Panc1 (cell line): ENCODE results near the gene BAHCC1. TPM values are rescaled to one million over a fixed set of nuclear protein-coding genes. Genes with fewer than 3 reads are reported as not detected.

Experiments
- ATAC-seq: fragments of 200-7000 bp; cut with Tn5 transposase; 2 replicates; pipeline ENCODE4 v1.9.1; 2020; ENCODE audit warnings: mild to moderate bottlenecking, moderate library complexity
- BruUV-seq: library from RNA; stranded (reverse); fragments of 400-500 nt; replicated peaks from 2 replicates; lab custom pipeline; 2021; lab: Mats Ljungman, UMichigan
- CTCF ChIA-PET: fragments of 300-600 bp; sonication (Branson Sonifier 250); formaldehyde crosslinking; loops from one replicate; lab custom pipeline; 2022; ENCODE audit warnings: antibody characterized with exemption; lab: Charles Lee
- POLR2A ChIA-PET: fragments of 300-600 bp; sonication (Branson Sonifier 250); formaldehyde crosslinking; loops from one replicate; lab custom pipeline; 2022; ENCODE audit warnings: antibody characterized with exemption; lab: Charles Lee
- DNase-seq: peaks from one replicate; pipeline ENCODE4 v3.0.0-alpha.2; 2010; ENCODE audit warnings: low read depth, low spot score
- H3K27ac ChIP-seq: 2 replicates; pipeline ENCODE4 v1.5.1; 2011; ENCODE audit warnings: mild to moderate bottlenecking, low read length, inconsistent platforms
- H3K27me3 ChIP-seq: fragments of 200-500 bp; sonication (Bioruptor generic); 2 replicates; pipeline ENCODE4 v1.6.0; 2014; ENCODE audit warnings: low read length, inconsistent platforms; ENCODE audit not compliant: control insufficient read depth, insufficient read depth
- H3K36me3 ChIP-seq: fragments of 200-500 bp; sonication (Bioruptor generic); 2 replicates; pipeline ENCODE4 v1.5.1; 2014; ENCODE audit warnings: inconsistent platforms, mild to moderate bottlenecking, low read length, moderate library complexity; ENCODE audit not compliant: control insufficient read depth, insufficient read depth
- H3K4me1 ChIP-seq: 2 replicates; pipeline ENCODE4 v1.5.1; 2011; ENCODE audit warnings: inconsistent platforms, mild to moderate bottlenecking, low read length, moderate library complexity; ENCODE audit not compliant: control insufficient read depth, insufficient read depth
- H3K4me3 ChIP-seq, 2 experiments: 2 replicates each; pipeline ENCODE4 v1.5.1; 2011 to 2012; ENCODE audit warnings: low read depth in 2 of 2, low read length in 2 of 2, mild to moderate bottlenecking in 2 of 2, inconsistent platforms in 1 of 2, moderate library complexity in 1 of 2
- H3K9me3 ChIP-seq: fragments of 200-500 bp; sonication (Bioruptor generic); 2 replicates; pipeline ENCODE4 v1.5.1; 2014; ENCODE audit warnings: low read depth, mild to moderate bottlenecking, inconsistent platforms, low read length, moderate library complexity; ENCODE audit not compliant: control insufficient read depth, insufficient read depth
- POLR2AphosphoS5 ChIP-seq: IDR thresholded peaks from 2 replicates; pipeline ENCODE4 v1.6.1; 2012; ENCODE audit warnings: mild to moderate bottlenecking, low read depth, low read length, moderate library complexity
- SIN3A ChIP-seq: IDR thresholded peaks from 2 replicates; pipeline ENCODE4 v1.6.1; 2012; ENCODE audit warnings: low read depth, mild to moderate bottlenecking, low read length, moderate library complexity, borderline replicate concordance; ENCODE audit not compliant: insufficient read depth
- TCF7L2 ChIP-seq: IDR thresholded peaks from 2 replicates; pipeline ENCODE4 v1.6.1; 2011; ENCODE audit warnings: mild to moderate bottlenecking, low read depth, low read length, inconsistent platforms
- in situ Hi-C: cut with HindIII; loops from 2 replicates; pipeline ENCODE4 v1.10.0; 2016; ENCODE audit warnings: low sequenced_read_pairs, low pct_unique_long_range_greater_than_20kb
- intact Hi-C: fragments of 100-400 bp; cut with micrococcal nuclease; formaldehyde crosslinking; loops from one replicate; pipeline ENCODE4 v1.10.0; 2022; ENCODE audit not compliant: unreplicated experiment
- total RNA-seq: library from RNA; stranded (reverse); gene quantifications from one replicate; pipeline ENCODE4 v1.2.1, GENCODE V29; 2021; ENCODE audit not compliant: unreplicated experiment
- TF ChIP-seq, protein P1 (sequence below): fragments of 450-650 bp; IDR thresholded peaks from 2 replicates; pipeline ENCODE4 v1.5.1; 2017; ENCODE audit warnings: mild to moderate bottlenecking
- TF ChIP-seq, protein P2 (sequence below), 2 experiments: IDR thresholded peaks; 2 replicates each; pipeline ENCODE4 v1.6.1; 2011 to 2012; ENCODE audit warnings: low read depth in 2 of 2, control low read depth in 1 of 2, low read length in 1 of 2, mild to moderate bottlenecking in 1 of 2, moderate library complexity in 1 of 2; ENCODE audit not compliant: insufficient read depth in 1 of 2

The BAHCC1 gene
- total RNA-seq, 1 experiment from 2014 or later = 77.4 TPM

DNA sequence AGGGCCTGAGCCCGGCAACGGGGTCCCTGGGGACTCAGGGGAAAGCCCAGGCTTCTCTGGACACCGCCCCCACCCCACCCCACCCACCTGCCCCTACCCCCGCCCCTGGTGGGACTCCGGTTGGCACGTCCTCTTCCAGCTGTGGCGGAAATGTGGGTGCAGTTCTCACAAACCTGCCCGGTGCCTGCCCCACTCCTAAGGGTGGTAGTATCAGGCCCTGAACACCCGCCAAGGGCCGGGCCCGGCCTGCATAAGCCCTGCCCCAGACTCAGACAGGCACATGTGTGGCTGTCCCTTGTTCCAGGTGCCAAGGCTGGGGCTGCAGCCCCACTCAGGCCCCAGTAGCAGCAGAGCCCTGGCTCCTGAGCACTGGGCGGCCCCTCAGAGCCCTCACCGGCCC lies 59.2 kb downstream of the BAHCC1 start:
- H3K4me3 ChIP-seq = no peak overlapping the region
- no peaks in the 10 kb centered on the region for H3K36me3 ChIP-seq
- POLR2A ChIA-PET = no interaction called here
- no TSS peak for BruUV-seq
- DNase-seq (no peak), ATAC-seq (no peak)
- no peaks in the 10 kb centered on the region for H3K9me3 ChIP-seq
- CTCF ChIA-PET = no interaction called here
- in situ Hi-C loops (no loop called here), intact Hi-C loops (no loop called here)
- peaks cover 4% of the 10 kb centered on the region for H3K4me1 ChIP-seq
- H3K27ac ChIP-seq = no peak overlapping the region
- no peak for TF ChIP-seq TCF7L2
- TF ChIP-seq POLR2AphosphoS5 = no peak
- TF ChIP-seq, protein P1, sequence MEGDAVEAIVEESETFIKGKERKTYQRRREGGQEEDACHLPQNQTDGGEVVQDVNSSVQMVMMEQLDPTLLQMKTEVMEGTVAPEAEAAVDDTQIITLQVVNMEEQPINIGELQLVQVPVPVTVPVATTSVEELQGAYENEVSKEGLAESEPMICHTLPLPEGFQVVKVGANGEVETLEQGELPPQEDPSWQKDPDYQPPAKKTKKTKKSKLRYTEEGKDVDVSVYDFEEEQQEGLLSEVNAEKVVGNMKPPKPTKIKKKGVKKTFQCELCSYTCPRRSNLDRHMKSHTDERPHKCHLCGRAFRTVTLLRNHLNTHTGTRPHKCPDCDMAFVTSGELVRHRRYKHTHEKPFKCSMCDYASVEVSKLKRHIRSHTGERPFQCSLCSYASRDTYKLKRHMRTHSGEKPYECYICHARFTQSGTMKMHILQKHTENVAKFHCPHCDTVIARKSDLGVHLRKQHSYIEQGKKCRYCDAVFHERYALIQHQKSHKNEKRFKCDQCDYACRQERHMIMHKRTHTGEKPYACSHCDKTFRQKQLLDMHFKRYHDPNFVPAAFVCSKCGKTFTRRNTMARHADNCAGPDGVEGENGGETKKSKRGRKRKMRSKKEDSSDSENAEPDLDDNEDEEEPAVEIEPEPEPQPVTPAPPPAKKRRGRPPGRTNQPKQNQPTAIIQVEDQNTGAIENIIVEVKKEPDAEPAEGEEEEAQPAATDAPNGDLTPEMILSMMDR = no peak
- TF ChIP-seq SIN3A = no peak
- TF ChIP-seq, protein P2, sequence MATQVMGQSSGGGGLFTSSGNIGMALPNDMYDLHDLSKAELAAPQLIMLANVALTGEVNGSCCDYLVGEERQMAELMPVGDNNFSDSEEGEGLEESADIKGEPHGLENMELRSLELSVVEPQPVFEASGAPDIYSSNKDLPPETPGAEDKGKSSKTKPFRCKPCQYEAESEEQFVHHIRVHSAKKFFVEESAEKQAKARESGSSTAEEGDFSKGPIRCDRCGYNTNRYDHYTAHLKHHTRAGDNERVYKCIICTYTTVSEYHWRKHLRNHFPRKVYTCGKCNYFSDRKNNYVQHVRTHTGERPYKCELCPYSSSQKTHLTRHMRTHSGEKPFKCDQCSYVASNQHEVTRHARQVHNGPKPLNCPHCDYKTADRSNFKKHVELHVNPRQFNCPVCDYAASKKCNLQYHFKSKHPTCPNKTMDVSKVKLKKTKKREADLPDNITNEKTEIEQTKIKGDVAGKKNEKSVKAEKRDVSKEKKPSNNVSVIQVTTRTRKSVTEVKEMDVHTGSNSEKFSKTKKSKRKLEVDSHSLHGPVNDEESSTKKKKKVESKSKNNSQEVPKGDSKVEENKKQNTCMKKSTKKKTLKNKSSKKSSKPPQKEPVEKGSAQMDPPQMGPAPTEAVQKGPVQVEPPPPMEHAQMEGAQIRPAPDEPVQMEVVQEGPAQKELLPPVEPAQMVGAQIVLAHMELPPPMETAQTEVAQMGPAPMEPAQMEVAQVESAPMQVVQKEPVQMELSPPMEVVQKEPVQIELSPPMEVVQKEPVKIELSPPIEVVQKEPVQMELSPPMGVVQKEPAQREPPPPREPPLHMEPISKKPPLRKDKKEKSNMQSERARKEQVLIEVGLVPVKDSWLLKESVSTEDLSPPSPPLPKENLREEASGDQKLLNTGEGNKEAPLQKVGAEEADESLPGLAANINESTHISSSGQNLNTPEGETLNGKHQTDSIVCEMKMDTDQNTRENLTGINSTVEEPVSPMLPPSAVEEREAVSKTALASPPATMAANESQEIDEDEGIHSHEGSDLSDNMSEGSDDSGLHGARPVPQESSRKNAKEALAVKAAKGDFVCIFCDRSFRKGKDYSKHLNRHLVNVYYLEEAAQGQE (IDR thresholded peaks at IDR 0.05; ENCODE audit: insufficient read depth in 1 of 2, low read depth in 2 of 2, low read length in 1 of 2) = no peak
- no peaks in the 10 kb centered on the region for H3K27me3 ChIP-seq

DNA sequence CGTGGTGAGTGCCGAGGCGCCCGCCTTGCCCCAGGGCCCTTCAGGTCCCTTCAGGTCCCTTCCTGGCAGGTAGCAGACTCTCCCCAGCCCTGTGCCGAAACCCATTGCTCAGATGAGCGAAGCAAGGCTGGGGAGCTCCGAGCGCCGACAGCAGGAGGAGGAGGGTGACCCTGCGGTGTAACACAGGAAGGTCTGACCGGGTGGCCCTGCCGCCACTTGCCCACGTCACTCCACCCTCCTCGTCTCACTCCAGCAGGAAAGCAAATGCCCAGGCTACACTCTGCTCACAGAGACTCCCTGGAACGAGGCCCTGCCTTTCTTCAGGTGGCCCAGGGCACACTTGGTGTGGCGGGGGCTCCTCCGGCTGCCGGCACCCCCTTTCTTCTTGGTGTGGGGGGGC lies 60.1 kb downstream of the BAHCC1 start:
- BruUV-seq = no TSS peak
- Histone ChIP-seq H3K4me3 (no peak overlapping the region), H3K4me1 (peaks cover 4% of the 10 kb centered on the region), H3K9me3 (no peaks in the 10 kb centered on the region), H3K36me3 (no peaks in the 10 kb centered on the region), H3K27me3 (no peaks in the 10 kb centered on the region), H3K27ac (no peak overlapping the region)
- intact Hi-C loops = no loop called here
- TF ChIP-seq, protein P1 = no peak
- TF ChIP-seq POLR2AphosphoS5 (no peak), SIN3A (no peak), TCF7L2 (no peak)
- TF ChIP-seq, protein P2 (IDR thresholded peaks at IDR 0.05; ENCODE audit: insufficient read depth in 1 of 2, low read depth in 2 of 2, low read length in 1 of 2) = no peak
- POLR2A ChIA-PET = no interaction called here
- in situ Hi-C loops = no loop called here
- no peak for ATAC-seq
- DNase-seq = no peak
- CTCF ChIA-PET = no interaction called here
